Activated B cell treated with CpG ODN at 0.5 μM for 24 hours (primary cell): ENCODE data around the gene PCNX4. TPM values are rescaled to one million over a fixed set of nuclear protein-coding genes. Genes with fewer than 3 reads are reported as not detected.
A peak's percentile ranks its signal among the peaks of the same experiment; 100 is the strongest.

Experiments used
- ATAC-seq: fragments of 200-7000 bp; cut with Tn5 transposase; one replicate; pipeline ENCODE4 v1.10.0; 2021; ENCODE audit warnings: low read depth, mild to moderate bottlenecking, moderate library complexity
- CTCF ChIA-PET: fragments of 350-600 bp; sonication (Branson Sonifier 250); formaldehyde crosslinking; loops from one replicate; lab custom pipeline; 2021; ENCODE audit warnings: antibody characterized with exemption; lab: Charles Lee
- POLR2A ChIA-PET: fragments of 350-600 bp; sonication (Branson Sonifier 250); formaldehyde crosslinking; loops from one replicate; lab custom pipeline; 2021; ENCODE audit warnings: antibody characterized with exemption; lab: Charles Lee
- DNase-seq: peaks from one replicate; pipeline ENCODE4 v3.0.0; 2022
- H3K27ac Mint-ChIP-seq: one replicate; pipeline ENCODE4 v1.8.0; 2020; ENCODE audit warnings: mixed read lengths
- H3K27me3 Mint-ChIP-seq: one replicate; pipeline ENCODE4 v1.8.0; 2021; ENCODE audit warnings: mixed read lengths
- H3K36me3 Mint-ChIP-seq: one replicate; pipeline ENCODE4 v1.8.0; 2021; ENCODE audit warnings: low read depth, mixed read lengths
- H3K4me1 Mint-ChIP-seq: one replicate; pipeline ENCODE4 v1.8.0; 2021; ENCODE audit warnings: mixed read lengths
- H3K4me3 Mint-ChIP-seq: one replicate; pipeline ENCODE4 v1.8.0; 2020; ENCODE audit warnings: mild to moderate bottlenecking, mixed read lengths
- H3K9me3 Mint-ChIP-seq: one replicate; pipeline ENCODE4 v1.8.0; 2020; ENCODE audit warnings: mixed read lengths
- CTCF ChIP-seq: fragments of 200-600 bp; IDR thresholded peaks from one replicate; pipeline ENCODE4 v1.8.0; 2022; ENCODE audit warnings: antibody characterized with exemption, mild to moderate bottlenecking
- intact Hi-C: fragments of 100-400 bp; cut with micrococcal nuclease; formaldehyde crosslinking; loops from one replicate; pipeline ENCODE4 v1.15.1; 2024
- total RNA-seq: library from RNA; stranded (reverse); gene quantifications from 2 replicates; pipeline ENCODE4 v1.2.3, GENCODE V29; 2022

Gene PCNX4
- total RNA-seq, 1 donor from 2014 or later: 41.4 TPM

GRCh38 chr14:60210703-60211102, 119.0 kb downstream of the PCNX4 start:
- POLR2A ChIA-PET: interaction anchor here (0.7 kb wide), 1 partner anchor 38 kb away, joined by 5 read pairs; the partner anchor contains the start of gene PPM1A
- no peak for TF ChIP-seq CTCF
- no peak for DNase-seq
- H3K36me3 Mint-ChIP-seq: no peaks in the 10 kb centered on the region
- H3K27ac Mint-ChIP-seq: no peak overlapping the region
- H3K4me3 Mint-ChIP-seq: no peak overlapping the region
- intact Hi-C loops: no loop called here
- CTCF ChIA-PET: no interaction called here
- no peak for ATAC-seq
- peaks cover 6% of the 10 kb centered on the region for H3K27me3 Mint-ChIP-seq
- peaks cover 2% of the 10 kb centered on the region for H3K9me3 Mint-ChIP-seq
- H3K4me1 Mint-ChIP-seq: peaks cover 16% of the 10 kb centered on the region

DNA sequence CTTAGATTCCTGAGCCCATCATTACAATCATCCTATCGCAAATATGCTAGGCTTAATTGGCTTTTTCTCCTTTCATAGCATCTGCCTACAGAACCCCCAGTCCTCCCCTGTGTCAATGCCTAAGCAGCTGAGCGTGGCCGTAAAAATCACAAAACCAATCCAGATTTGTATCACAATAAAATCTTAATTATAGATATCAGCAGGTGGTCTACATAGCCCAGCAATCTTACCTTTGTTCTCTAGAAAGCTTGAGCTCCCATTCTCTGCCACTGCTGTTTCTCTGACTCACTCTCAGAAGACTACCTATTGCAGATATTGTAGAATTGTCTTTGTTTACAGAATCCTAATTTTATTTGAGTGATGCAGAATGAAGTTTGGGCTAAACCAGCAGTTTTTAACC, 119.4 kb downstream of the PCNX4 start:
- ChIA-PET POLR2A (interaction anchor here (0.5 to 2.3 kb wide), 3 partner anchors 38 to 121 kb away, joined by 4 to 29 read pairs (median 5); partner anchors contain the start of gene PPM1A), CTCF (no interaction called here)
- Mint-ChIP-seq H3K4me3 (no peak overlapping the region), H3K27ac (no peak overlapping the region), H3K36me3 (no peaks in the 10 kb centered on the region), H3K9me3 (peaks cover 2% of the 10 kb centered on the region), H3K27me3 (peaks cover 6% of the 10 kb centered on the region), H3K4me1 (peaks cover 16% of the 10 kb centered on the region)
- TF ChIP-seq CTCF: no peak
- intact Hi-C loops: no loop called here
- no peak for ATAC-seq
- no peak for DNase-seq

DNA sequence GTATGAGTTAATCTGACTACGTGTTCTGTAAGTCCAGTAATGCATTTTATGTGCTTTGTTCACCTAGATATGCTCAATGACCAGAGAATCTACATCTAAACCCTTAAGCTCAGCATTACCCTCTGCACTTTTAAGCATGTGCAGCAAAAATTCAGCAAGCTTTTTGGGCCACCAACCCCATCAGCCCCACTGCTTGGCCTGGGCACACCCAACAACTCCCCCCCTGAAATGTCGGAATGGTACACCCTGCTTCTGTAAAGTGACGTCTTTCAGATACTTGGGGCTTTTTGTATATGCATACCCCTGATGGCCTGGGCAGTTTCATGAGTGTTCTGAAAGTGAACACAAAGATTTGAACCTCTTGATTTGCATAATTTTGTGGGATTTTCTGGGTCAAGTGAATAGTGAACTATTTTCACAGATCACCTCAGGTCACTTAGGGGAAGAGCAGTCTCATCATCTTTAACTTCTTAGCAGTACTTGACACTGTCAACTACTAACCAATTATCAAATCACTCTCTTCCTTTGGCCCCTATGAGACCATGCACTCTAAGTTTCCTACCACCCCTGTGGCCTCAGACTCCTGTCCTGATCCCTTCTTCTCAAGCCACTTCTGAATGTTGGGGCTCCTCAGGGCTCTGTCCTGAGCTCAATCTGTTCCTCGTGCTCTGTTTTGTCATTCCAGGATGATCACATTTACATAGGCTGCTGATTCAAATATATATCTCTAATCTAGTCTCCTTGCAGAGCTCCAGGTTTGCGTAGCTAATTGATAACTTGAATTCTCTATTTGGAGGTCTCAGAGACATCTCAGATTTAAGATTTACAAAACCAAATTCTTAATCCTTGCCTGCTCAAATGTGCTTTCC, 121.0 kb downstream of the PCNX4 start:
- H3K27ac Mint-ChIP-seq: peak overlapping the region; percentile 68
- intact Hi-C loops: loop anchor here (2.0 kb wide), 1 partner anchor 36 kb away; the partner anchor contains the start of gene PPM1A

DNA sequence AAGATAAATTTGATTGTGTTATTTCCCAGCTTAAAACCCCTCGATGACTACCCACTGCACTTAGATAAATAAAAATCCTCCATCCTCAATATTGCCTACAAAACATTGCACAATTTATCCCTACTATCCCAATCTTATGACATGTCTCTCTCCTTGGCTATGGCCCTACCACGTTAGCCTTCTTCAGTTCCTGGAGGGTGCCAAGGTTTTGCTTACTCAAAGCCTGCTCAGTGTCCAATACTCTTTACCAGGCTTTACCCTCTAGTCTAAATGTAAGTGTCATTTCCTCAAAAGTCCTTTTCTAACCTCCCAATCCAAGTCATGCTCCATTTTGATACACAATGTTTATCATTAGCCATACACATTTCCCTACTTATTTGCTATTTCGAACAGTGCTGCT, 122.3 kb downstream of the PCNX4 start:
- CTCF ChIA-PET: no interaction called here
- intact Hi-C loops: no loop called here
- TF ChIP-seq CTCF: no peak
- peaks cover 2% of the 10 kb centered on the region for H3K9me3 Mint-ChIP-seq
- no peak for ATAC-seq
- DNase-seq: no peak
- no peaks in the 10 kb centered on the region for H3K27me3 Mint-ChIP-seq
- no peak overlapping the region for H3K27ac Mint-ChIP-seq
- POLR2A ChIA-PET: no interaction called here
- peaks cover 13% of the 10 kb centered on the region for H3K4me1 Mint-ChIP-seq
- no peak overlapping the region for H3K4me3 Mint-ChIP-seq
- no peaks in the 10 kb centered on the region for H3K36me3 Mint-ChIP-seq

More for the DNA sequence above, 121.0 kb downstream of the PCNX4 start:
- CTCF ChIA-PET: interaction anchor here (0.6 kb wide), 1 partner anchor 29 kb away, joined by 3 read pairs; no protein-coding TSS in a partner anchor
- Mint-ChIP-seq H3K9me3 (peaks cover 2% of the 10 kb centered on the region), H3K4me3 (peak overlapping the region; percentile 24), H3K27me3 (no peaks in the 10 kb centered on the region), H3K36me3 (no peaks in the 10 kb centered on the region), H3K4me1 (peaks cover 13% of the 10 kb centered on the region)
- no peak for DNase-seq
- POLR2A ChIA-PET: interaction anchor here (0.7 to 2.3 kb wide), 2 partner anchors 36 to 119 kb away, joined by 3 to 29 read pairs; partner anchors contain the start of gene PPM1A
- TF ChIP-seq CTCF: no peak
- ATAC-seq: peak; percentile 93

- TF ChIP-seq CTCF: no peak
- H3K4me3 Mint-ChIP-seq: no peak overlapping the region
Observed at GRCh38 chr14:60214415-60215126, 122.8 kb downstream of the PCNX4 start.

More at GRCh38 chr14:60214415-60215126, 122.8 kb downstream of the PCNX4 start:
- peaks cover 2% of the 10 kb centered on the region for H3K9me3 Mint-ChIP-seq
- peaks cover 16% of the 10 kb centered on the region for H3K4me1 Mint-ChIP-seq
- intact Hi-C loops: no loop called here
- ATAC-seq (no peak), DNase-seq (no peak)
- no peaks in the 10 kb centered on the region for H3K36me3 Mint-ChIP-seq
- H3K27ac Mint-ChIP-seq: no peak overlapping the region
- ChIA-PET POLR2A (no interaction called here), CTCF (no interaction called here)
- no peaks in the 10 kb centered on the region for H3K27me3 Mint-ChIP-seq
